Right lobe of liver (tissue), 6 donors: ENCODE results near the gene LRRN2. TPM values are rescaled to one million over a fixed set of nuclear protein-coding genes. Genes with fewer than 3 reads are reported as not detected.

Experiments
- ATAC-seq, 4 donors: fragments of 200-7000 bp; cut with Tn5 transposase; one replicate each; pipeline ENCODE4 v1.9.1; 2020; ENCODE audit warnings: mild to moderate bottlenecking in 4 of 4, moderate library complexity in 4 of 4
- DNase-seq, 3 donors: peaks; one replicate each; pipeline ENCODE4 v3.0.0-alpha.2; 2020
- H3K27ac ChIP-seq, 3 donors: fragments of 200-600 bp; one replicate each; pipeline ENCODE4 v1.8.0; 2022
- H3K27me3 ChIP-seq, 2 donors: fragments of 200-600 bp; one replicate each; pipeline ENCODE4 v1.8.0; 2022
- H3K36me3 ChIP-seq, 4 donors: fragments of 200-600 bp; sonication (generic) in 1 of 4; one replicate each; pipeline versions ENCODE4 v1.5.1 to v1.8.0; 2017 to 2022; ENCODE audit warnings: control low read depth in 1 of 4
- H3K4me1 ChIP-seq, 4 donors: fragments of 200-600 bp; sonication (generic) in 1 of 4; one replicate each; pipeline versions ENCODE4 v1.5.1 to v1.8.0; 2017 to 2022; ENCODE audit warnings: control low read depth in 1 of 4
- H3K4me3 ChIP-seq, 3 donors: fragments of 200-600 bp; one replicate each; pipeline ENCODE4 v1.8.0; 2022
- H3K9me3 ChIP-seq, 4 donors: fragments of 200-600 bp; sonication (generic) in 1 of 4; one replicate each; pipeline versions ENCODE4 v1.5.1 to v1.8.0; 2017 to 2022; ENCODE audit warnings: control low read depth in 1 of 4
- POLR2A ChIP-seq: fragments of 450-650 bp; IDR thresholded peaks from one replicate; pipeline ENCODE4 v1.6.1; 2017; ENCODE audit warnings: antibody characterized with exemption, mild to moderate bottlenecking
- WGBS: methylation state at CpG from one replicate; pipeline ENCODE4 v1.1.6; 2018; ENCODE audit warnings: low coverage, low lambda C conversion rate; ENCODE audit not compliant: insufficient coverage; ENCODE audit errors: missing lambda C conversion rate; 5-methylcytosine and 5-hydroxymethylcytosine counted together
- intact Hi-C, 2 donors: fragments of 100-400 bp; cut with DNase I; formaldehyde crosslinking; loops; one replicate each; pipeline versions ENCODE4 v1.11.2 to v1.14.1; 2022
- total RNA-seq, 6 experiments: library from RNA; depleted of rRNA in 2 of 6; stranded (reverse); fragments of >200 nt in 2 of 6; fragmentation: NEBNext Ultra II Directional in 3 of 6; extraction: Animal tissue kit (Norgen Biotek cat#: 25700) in 3 of 6; gene quantifications; one replicate each; pipeline versions ENCODE4 v1.1.0 to v1.2.4, GENCODE V29; 2016 to 2023
- TF ChIP-seq, protein P1 (sequence below), 4 donors: fragments of 200-600 bp in 3 of 4; fragments of 450-650 bp in 1 of 4; IDR thresholded peaks; one replicate each; pipeline versions ENCODE4 v1.5.1 to v1.8.0; 2016 to 2022; ENCODE audit warnings: antibody characterized with exemption in 4 of 4, mild to moderate bottlenecking in 2 of 4
- donor health status: DM: no; HTN: yes; CAD: no.
- donor health status: DM: no; HTN: no; CAD: no.
- donor health status: DM: no; HTN: no; CAD: no.
- donor health status: DM: no; HTN: yes; CAD: no.
- donor health status: DM: no; HTN: yes; CAD: no.

The LRRN2 gene
- total RNA-seq, 6 experiments from 2014 or later, result 0.07 to 0.78 (median 0.25) TPM

DNA sequence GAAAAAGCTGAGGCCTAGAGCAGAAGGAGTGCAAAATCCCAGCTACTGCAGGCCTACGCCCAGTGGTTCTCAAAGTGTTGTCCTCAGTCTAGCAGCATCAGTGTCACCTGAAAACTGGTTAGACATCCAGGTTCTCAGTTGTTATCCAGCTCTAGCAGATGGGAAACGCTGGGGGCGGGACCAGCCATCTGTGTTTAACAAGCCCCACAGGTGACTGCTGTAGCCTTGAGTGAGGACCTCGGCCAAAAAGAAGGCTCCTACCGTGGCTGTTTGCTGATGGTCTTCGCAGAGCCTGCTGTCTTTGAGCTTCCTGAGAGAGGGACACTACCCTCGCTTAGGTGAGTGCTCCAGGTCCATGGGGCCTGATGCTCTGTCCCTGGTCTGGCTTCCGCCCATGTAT is 69.7 kb downstream of the LRRN2 start:
- H3K4me3 ChIP-seq, result no peak overlapping the region
- H3K27me3 ChIP-seq, result no peaks in the 10 kb centered on the region
- no peaks in the 10 kb centered on the region for H3K36me3 ChIP-seq
- DNase-seq, result no peak
- intact Hi-C loops, result no loop called here
- H3K27ac ChIP-seq, result no peak overlapping the region
- TF ChIP-seq, protein P1, sequence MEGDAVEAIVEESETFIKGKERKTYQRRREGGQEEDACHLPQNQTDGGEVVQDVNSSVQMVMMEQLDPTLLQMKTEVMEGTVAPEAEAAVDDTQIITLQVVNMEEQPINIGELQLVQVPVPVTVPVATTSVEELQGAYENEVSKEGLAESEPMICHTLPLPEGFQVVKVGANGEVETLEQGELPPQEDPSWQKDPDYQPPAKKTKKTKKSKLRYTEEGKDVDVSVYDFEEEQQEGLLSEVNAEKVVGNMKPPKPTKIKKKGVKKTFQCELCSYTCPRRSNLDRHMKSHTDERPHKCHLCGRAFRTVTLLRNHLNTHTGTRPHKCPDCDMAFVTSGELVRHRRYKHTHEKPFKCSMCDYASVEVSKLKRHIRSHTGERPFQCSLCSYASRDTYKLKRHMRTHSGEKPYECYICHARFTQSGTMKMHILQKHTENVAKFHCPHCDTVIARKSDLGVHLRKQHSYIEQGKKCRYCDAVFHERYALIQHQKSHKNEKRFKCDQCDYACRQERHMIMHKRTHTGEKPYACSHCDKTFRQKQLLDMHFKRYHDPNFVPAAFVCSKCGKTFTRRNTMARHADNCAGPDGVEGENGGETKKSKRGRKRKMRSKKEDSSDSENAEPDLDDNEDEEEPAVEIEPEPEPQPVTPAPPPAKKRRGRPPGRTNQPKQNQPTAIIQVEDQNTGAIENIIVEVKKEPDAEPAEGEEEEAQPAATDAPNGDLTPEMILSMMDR (IDR thresholded peaks at IDR 0.05), result no peak
- no peak for TF ChIP-seq POLR2A
- no peaks in the 10 kb centered on the region for H3K4me1 ChIP-seq
- WGBS, result 85% methylated on average over 5 of the region's 8 CpGs
- no peaks in the 10 kb centered on the region for H3K9me3 ChIP-seq
- no peak for ATAC-seq

DNA sequence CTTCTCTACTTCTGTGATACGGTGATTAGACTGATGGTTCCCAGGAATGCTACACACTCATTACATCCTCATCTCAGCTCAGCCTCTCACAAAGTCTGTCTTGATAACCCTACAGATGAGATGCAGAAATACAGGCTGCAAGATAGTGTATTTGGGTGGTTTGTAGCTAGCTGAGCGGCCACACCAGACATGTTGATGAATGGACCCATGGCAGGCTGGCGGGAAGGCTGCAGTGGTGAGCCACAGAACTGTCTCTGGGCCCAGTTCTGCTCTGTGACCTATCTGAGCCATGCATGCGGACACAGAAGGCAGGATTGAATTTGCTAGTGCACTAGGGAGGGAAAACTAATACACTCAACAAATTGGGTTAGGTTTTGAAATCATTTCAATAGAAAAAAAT is 71.9 kb downstream of the LRRN2 start:
- DNase-seq (no peak), ATAC-seq (no peak)
- no peaks in the 10 kb centered on the region for H3K27me3 ChIP-seq
- no peaks in the 10 kb centered on the region for H3K4me1 ChIP-seq
- TF ChIP-seq POLR2A, result no peak
- TF ChIP-seq, protein P1 (IDR thresholded peaks at IDR 0.05), result no peak
- 89% methylated on average over 3 of the region's 4 CpGs for WGBS
- no peaks in the 10 kb centered on the region for H3K9me3 ChIP-seq
- H3K36me3 ChIP-seq, result no peaks in the 10 kb centered on the region
- H3K4me3 ChIP-seq, result no peak overlapping the region
- no peak overlapping the region for H3K27ac ChIP-seq
- intact Hi-C loops, result no loop called here

GRCh38 chr1:204612326-204612725 is 73.2 kb downstream of the LRRN2 start:
- Histone ChIP-seq H3K27ac (no peak overlapping the region), H3K27me3 (no peaks in the 10 kb centered on the region), H3K4me3 (no peak overlapping the region), H3K4me1 (no peaks in the 10 kb centered on the region), H3K36me3 (no peaks in the 10 kb centered on the region), H3K9me3 (no peaks in the 10 kb centered on the region)
- DNase-seq, result no peak
- intact Hi-C loops, result no loop called here
- TF ChIP-seq, protein P1 (IDR thresholded peaks at IDR 0.05), result no peak
- WGBS, result 92% methylated on average over 3 of the region's 3 CpGs
- no peak for ATAC-seq

DNA sequence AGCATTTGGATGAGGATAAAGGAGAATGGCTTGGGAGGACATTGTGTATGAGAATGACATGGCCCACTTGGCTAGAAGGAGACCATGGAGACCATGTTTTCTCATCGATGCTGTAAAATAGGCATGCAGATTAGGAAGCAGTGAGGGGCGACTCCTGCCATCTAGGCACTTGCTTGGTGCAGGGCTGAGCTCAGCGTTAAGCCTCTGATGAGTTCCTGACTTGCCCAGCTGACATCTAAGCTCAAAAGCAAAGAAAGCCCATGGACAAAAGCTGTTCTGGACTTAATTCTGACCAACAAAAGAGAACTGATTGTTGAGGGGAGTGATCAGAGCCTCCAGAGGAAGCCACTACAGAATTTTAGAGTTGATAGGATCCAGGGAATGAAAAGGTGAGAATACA is 74.5 kb downstream of the LRRN2 start:
- Histone ChIP-seq H3K36me3 (no peaks in the 10 kb centered on the region), H3K4me3 (no peak overlapping the region), H3K4me1 (no peaks in the 10 kb centered on the region), H3K27ac (no peak overlapping the region), H3K9me3 (no peaks in the 10 kb centered on the region), H3K27me3 (no peaks in the 10 kb centered on the region)
- DNase-seq, result no peak
- intact Hi-C loops, result no loop called here
- no peak for TF ChIP-seq POLR2A
- TF ChIP-seq, protein P1 (IDR thresholded peaks at IDR 0.05), result no peak
- ATAC-seq, result no peak
- WGBS, result 50% methylated on average over 2 of the region's 3 CpGs

- H3K9me3 ChIP-seq, result no peaks in the 10 kb centered on the region
- intact Hi-C loops, result no loop called here
- H3K4me1 ChIP-seq, result peaks cover 0 to 2% (median 0%) of the 10 kb centered on the region in 4 donors
- no peak overlapping the region for H3K27ac ChIP-seq
- WGBS, result 72% methylated on average over 4 of the region's 6 CpGs
- H3K36me3 ChIP-seq, result no peaks in the 10 kb centered on the region
- TF ChIP-seq, protein P1 (IDR thresholded peaks at IDR 0.05), result no peak
- no peak for TF ChIP-seq POLR2A
- no peaks in the 10 kb centered on the region for H3K27me3 ChIP-seq
- H3K4me3 ChIP-seq, result no peak overlapping the region
- ATAC-seq (no peak), DNase-seq (no peak)
Measured at GRCh38 chr1:204607910-204608309, 77.6 kb downstream of the LRRN2 start.
